ENCODE results near the gene PSMD12.

The PSMD12 gene

GRCh38 chr17:67388986-67389385, 22.6 kb upstream of the PSMD12 start:
- no peak for TF ChIP-seq FOXP2 (optimal IDR thresholded peaks at IDR 0.05; ENCODE audit: borderline replicate concordance, extremely low read depth, extremely low read length, insufficient read depth)

DNA sequence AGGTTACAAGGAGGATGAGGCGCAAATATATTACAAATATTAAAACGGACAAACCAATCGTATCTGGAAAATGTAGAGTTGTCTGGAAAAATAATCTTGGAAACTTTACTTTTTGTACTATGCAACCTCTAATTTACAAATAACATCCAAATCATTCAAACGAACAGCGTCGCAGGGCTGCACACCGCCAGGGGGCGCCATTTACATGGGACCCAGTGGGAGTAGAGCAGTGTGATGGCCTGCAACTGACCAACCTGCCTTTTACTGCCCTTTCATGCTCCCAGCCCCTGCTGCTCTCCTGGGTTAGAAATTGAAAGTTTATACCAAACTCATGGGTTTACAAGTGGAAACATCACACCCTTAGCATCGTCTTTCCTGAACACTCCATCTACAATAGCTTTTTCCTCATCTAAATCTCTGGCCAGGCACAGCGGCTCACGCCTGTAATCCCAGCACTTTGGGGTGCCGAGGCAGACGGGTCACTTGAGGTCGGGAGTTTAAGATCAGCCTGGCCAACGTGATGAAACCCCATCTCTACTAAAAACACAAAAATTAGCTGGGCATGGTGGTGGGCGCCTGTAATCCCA, 20.7 kb upstream of the PSMD12 start:
- TF ChIP-seq, protein P1, sequence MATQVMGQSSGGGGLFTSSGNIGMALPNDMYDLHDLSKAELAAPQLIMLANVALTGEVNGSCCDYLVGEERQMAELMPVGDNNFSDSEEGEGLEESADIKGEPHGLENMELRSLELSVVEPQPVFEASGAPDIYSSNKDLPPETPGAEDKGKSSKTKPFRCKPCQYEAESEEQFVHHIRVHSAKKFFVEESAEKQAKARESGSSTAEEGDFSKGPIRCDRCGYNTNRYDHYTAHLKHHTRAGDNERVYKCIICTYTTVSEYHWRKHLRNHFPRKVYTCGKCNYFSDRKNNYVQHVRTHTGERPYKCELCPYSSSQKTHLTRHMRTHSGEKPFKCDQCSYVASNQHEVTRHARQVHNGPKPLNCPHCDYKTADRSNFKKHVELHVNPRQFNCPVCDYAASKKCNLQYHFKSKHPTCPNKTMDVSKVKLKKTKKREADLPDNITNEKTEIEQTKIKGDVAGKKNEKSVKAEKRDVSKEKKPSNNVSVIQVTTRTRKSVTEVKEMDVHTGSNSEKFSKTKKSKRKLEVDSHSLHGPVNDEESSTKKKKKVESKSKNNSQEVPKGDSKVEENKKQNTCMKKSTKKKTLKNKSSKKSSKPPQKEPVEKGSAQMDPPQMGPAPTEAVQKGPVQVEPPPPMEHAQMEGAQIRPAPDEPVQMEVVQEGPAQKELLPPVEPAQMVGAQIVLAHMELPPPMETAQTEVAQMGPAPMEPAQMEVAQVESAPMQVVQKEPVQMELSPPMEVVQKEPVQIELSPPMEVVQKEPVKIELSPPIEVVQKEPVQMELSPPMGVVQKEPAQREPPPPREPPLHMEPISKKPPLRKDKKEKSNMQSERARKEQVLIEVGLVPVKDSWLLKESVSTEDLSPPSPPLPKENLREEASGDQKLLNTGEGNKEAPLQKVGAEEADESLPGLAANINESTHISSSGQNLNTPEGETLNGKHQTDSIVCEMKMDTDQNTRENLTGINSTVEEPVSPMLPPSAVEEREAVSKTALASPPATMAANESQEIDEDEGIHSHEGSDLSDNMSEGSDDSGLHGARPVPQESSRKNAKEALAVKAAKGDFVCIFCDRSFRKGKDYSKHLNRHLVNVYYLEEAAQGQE (IDR thresholded peaks at IDR 0.05; ENCODE audit: insufficient read depth in 1 of 2, low read depth in 2 of 2, low read length in 2 of 2): no peak
- peak; percentile 23 for TF ChIP-seq FOXP2 (optimal IDR thresholded peaks at IDR 0.05; ENCODE audit: borderline replicate concordance, extremely low read depth, extremely low read length, insufficient read depth)
- TF ChIP-seq TAF1 (IDR thresholded peaks at IDR 0.05; ENCODE audit: borderline replicate concordance, insufficient read depth, low read length): no peak
- TF ChIP-seq POLR2AphosphoS5 (IDR thresholded peaks at IDR 0.05; ENCODE audit: low read depth, low read length): no peak
- TF ChIP-seq SIN3A (IDR thresholded peaks at IDR 0.05; ENCODE audit: borderline replicate concordance, insufficient read depth, low read length): no peak

DNA sequence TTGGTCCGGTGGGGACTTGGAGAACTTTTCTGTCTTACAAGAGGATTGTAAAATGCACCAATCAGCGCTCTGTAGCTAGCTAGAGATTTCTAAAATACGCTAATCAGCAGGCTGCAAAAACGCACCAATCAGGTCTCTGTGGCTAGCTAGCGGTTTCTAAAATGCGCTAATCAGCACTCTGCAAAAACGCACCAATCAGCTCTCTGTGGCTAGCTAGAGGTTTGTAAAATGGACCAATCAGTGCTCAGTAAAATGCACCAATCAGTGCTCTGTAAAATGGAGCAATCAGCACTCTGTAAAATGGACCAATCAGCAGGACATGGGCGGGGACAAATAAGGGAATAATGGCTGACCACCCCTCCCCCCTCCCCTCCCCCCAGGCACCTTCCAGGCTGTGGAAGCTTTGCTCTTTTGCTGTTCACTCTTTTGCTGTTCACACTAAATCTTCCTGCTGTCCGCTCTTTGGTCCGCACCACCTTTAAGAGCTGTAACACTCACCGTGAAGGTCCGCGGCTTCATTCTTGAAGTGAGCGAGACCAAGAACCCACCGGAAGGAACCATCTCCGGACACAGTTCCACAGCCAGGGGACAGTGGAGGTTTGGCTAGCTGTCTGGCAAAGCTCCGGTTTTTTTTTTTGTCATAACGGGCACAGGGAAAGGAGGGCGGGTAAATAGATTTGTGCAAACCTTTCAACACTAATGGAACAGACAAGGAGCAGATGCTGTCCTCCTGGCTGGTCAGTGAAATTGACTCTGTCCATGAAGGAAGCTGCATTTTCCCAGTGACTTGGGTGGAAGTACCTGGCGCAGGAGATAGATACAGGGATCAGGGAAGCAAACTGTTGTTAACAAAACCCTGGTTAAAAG, 19.0 kb upstream of the PSMD12 start:
- no peak for TF ChIP-seq POLR2AphosphoS5 (IDR thresholded peaks at IDR 0.05; ENCODE audit: low read depth, low read length)
- TF ChIP-seq, protein P1 (IDR thresholded peaks at IDR 0.05; ENCODE audit: insufficient read depth in 1 of 2, low read depth in 2 of 2, low read length in 2 of 2): no peak
- TF ChIP-seq SIN3A (IDR thresholded peaks at IDR 0.05; ENCODE audit: borderline replicate concordance, insufficient read depth, low read length): no peak
- TF ChIP-seq TAF1 (IDR thresholded peaks at IDR 0.05; ENCODE audit: borderline replicate concordance, insufficient read depth, low read length): no peak
- TF ChIP-seq FOXP2 (optimal IDR thresholded peaks at IDR 0.05; ENCODE audit: borderline replicate concordance, extremely low read depth, extremely low read length, insufficient read depth): no peak

DNA sequence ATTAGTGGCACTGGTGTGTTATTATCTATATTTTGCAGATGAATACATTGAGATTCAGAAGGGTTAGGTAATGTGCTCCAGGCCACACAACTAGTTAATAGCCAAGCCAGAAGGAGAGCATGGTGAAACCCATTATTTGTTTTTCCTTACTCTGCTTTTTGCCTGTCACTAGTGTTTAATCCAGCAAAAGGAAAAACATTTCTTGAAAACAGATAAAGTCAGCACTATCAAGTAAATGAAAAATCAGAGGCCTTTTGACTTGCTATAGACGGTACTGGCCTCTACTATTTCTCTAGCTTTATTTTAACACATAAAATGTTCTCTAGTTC, 15.5 kb upstream of the PSMD12 start:
- TF ChIP-seq FOXP2 (optimal IDR thresholded peaks at IDR 0.05; ENCODE audit: borderline replicate concordance, extremely low read depth, extremely low read length, insufficient read depth) (no peak), TAF1 (IDR thresholded peaks at IDR 0.05; ENCODE audit: borderline replicate concordance, insufficient read depth, low read length) (no peak), POLR2AphosphoS5 (IDR thresholded peaks at IDR 0.05; ENCODE audit: low read depth, low read length) (no peak), SIN3A (IDR thresholded peaks at IDR 0.05; ENCODE audit: borderline replicate concordance, insufficient read depth, low read length) (no peak)
- TF ChIP-seq, protein P1 (IDR thresholded peaks at IDR 0.05; ENCODE audit: insufficient read depth in 1 of 2, low read depth in 2 of 2, low read length in 2 of 2): no peak

DNA sequence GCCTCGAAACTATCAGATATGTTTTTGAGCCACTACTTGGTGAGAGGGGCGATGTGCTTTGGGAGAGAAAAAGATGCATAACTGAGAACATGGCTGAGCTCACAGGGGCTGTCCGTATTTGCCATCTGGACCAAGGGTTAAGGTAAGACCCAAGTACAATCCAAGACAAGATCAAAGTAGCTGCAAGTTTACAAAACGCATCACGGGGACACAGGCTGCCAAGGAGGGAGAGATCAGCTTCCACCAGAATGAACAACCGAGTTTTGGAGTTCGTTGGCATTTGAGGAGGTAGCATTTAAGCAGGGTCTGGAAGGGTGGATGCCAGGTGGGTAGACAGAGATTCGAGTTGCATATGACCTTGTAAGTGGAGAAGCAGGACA, 12.9 kb upstream of the PSMD12 start:
- TF ChIP-seq TAF1 (IDR thresholded peaks at IDR 0.05; ENCODE audit: borderline replicate concordance, insufficient read depth, low read length) (no peak), FOXP2 (optimal IDR thresholded peaks at IDR 0.05; ENCODE audit: borderline replicate concordance, extremely low read depth, extremely low read length, insufficient read depth) (no peak), POLR2AphosphoS5 (IDR thresholded peaks at IDR 0.05; ENCODE audit: low read depth, low read length) (no peak), SIN3A (IDR thresholded peaks at IDR 0.05; ENCODE audit: borderline replicate concordance, insufficient read depth, low read length) (no peak)
- TF ChIP-seq, protein P1 (IDR thresholded peaks at IDR 0.05; ENCODE audit: insufficient read depth in 1 of 2, low read depth in 2 of 2, low read length in 2 of 2): no peak

All from PFSK-1 (cell line).